Measurements from ENCODE around the gene CDC42BPG. TPM values are rescaled to one million over a fixed set of nuclear protein-coding genes. Genes with fewer than 3 reads are reported as not detected.

The CDC42BPG gene
- total RNA-seq, 1 experiment from 2014 or later, result 14.5 TPM

- Histone ChIP-seq H3K36me3 (ENCODE audit: low read depth, low read length) (no peaks in the 10 kb centered on the region), H3K27ac (ENCODE audit: low read length) (no peak overlapping the region)
Measured at GRCh38 chr11:64887234-64887756, 42.8 kb upstream of the CDC42BPG start.

DNA sequence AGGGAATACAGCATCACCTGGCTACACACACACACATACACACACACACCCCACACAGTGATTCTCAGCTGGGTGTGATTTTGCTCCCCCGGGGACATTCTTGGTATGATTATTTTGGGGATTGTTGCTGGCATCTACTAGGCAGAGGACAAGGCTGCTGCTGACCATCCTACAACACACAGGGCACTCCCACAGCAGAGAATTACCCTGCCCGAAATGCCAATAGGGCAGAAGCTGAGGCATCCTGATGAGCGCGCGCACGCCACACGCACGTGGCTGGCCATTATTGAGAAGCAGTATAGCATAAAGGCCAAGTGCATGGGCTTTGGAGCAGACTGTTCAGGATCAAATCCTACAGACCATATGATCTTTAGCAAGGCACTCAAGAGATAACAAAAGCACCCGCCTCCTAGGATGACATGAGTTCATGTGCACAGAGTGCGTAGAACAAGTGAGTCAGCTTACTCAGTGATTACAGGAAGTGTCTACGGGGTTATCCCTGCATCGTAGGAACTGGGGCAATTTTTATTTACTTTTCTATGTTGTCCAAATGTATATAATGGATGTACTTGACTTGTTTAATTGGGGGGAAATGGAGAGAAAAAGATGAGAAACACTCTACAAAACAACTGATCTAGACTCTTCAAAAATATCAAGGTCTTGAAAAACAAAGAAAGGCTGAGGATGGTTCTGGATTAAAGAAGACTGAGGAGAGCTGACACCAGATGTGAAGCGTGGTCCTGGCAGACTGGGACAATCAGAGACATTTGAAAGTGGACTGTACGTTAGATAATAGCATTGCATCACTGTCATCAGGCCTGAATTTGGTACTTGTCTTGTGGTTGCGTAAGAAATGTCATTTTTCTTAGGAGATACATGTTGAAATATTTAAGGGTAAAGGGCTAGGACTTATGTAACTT is 41.2 kb upstream of the CDC42BPG start:
- TF ChIP-seq EZH2 (IDR thresholded peaks at IDR 0.05; ENCODE audit: low read length, unreplicated experiment) (no peak), CTCF (conservative IDR thresholded peaks at IDR 0.05; ENCODE audit: low read depth, low read length) (no peak), EZH2phosphoT487 (IDR thresholded peaks at IDR 0.05; ENCODE audit: borderline replicate concordance, low read length) (no peak)
- H3F3A ChIP-seq (ENCODE audit: low read length, unreplicated experiment), result no peaks in the 10 kb centered on the region
- BruUV-seq (replicated peaks), result no TSS peak
- H3K79me2 ChIP-seq (ENCODE audit: low read length), result no peaks in the 10 kb centered on the region
- peak; percentile 61 for ATAC-seq
- CTCF ChIA-PET, result no interaction called here
- H3K4me2 ChIP-seq (ENCODE audit: low read length), result peak overlapping the region; percentile 36
- H3K9me3 ChIP-seq (ENCODE audit: low read length), result no peaks in the 10 kb centered on the region
- no peaks in the 10 kb centered on the region for H4K20me1 ChIP-seq (ENCODE audit: low read length)
- H3K9me2 ChIP-seq (replicated peaks; ENCODE audit: low read length), result no peaks in the 10 kb centered on the region
- DNase-seq, result peak; percentile 67
- H3K27me3 ChIP-seq (ENCODE audit: low read length), result no peaks in the 10 kb centered on the region
- no peak overlapping the region for H3K4me3 ChIP-seq (ENCODE audit: low read length)
- intact Hi-C loops (cut with micrococcal nuclease), result no loop called here
- no peaks in the 10 kb centered on the region for H3K36me3 ChIP-seq (ENCODE audit: low read depth, low read length)
- no peak overlapping the region for H3K9ac ChIP-seq (ENCODE audit: low read length)
- POLR2A ChIA-PET (ENCODE audit: unreplicated experiment), result interaction anchor here (0.5 kb wide), 1 partner anchor 108 kb away, joined by 3 read pairs; no protein-coding TSS in a partner anchor
- H3K4me1 ChIP-seq (ENCODE audit: insufficient read depth, low read length), result peaks cover 24% of the 10 kb centered on the region
- no peak overlapping the region for H3K27ac ChIP-seq (ENCODE audit: low read length)
- H2AFZ ChIP-seq (ENCODE audit: low read length), result peak overlapping the region; percentile 31; the same call in 1 of the 2 replicates

More at GRCh38 chr11:64887234-64887756, 42.8 kb upstream of the CDC42BPG start:
- Histone ChIP-seq H4K20me1 (ENCODE audit: low read length) (no peaks in the 10 kb centered on the region), H3K4me1 (ENCODE audit: insufficient read depth, low read length) (peaks cover 24% of the 10 kb centered on the region), H3K79me2 (ENCODE audit: low read length) (no peaks in the 10 kb centered on the region), H3K4me3 (ENCODE audit: low read length) (no peak overlapping the region), H3K9me3 (ENCODE audit: low read length) (no peaks in the 10 kb centered on the region), H3K4me2 (ENCODE audit: low read length) (peak overlapping the region; percentile 59; the same call in 1 of the 2 replicates), H3F3A (ENCODE audit: low read length, unreplicated experiment) (no peaks in the 10 kb centered on the region), H3K27me3 (ENCODE audit: low read length) (no peaks in the 10 kb centered on the region), H2AFZ (ENCODE audit: low read length) (peak overlapping the region; percentile 71), H3K9me2 (replicated peaks; ENCODE audit: low read length) (no peaks in the 10 kb centered on the region), H3K9ac (ENCODE audit: low read length) (no peak overlapping the region)
- CTCF ChIA-PET, result interaction anchor here (0.6 to 1.1 kb wide), 2 partner anchors 39 to 40 kb away, joined by 4 to 17 read pairs; no protein-coding TSS in a partner anchor
- DNase-seq (no peak), ATAC-seq (no peak)
- BruUV-seq (replicated peaks), result no TSS peak
- intact Hi-C loops (cut with micrococcal nuclease), result no loop called here
- POLR2A ChIA-PET (ENCODE audit: unreplicated experiment), result interaction anchor here (0.7 kb wide), 1 partner anchor 17 kb away, joined by 4 read pairs; no protein-coding TSS in a partner anchor
- TF ChIP-seq CTCF (conservative IDR thresholded peaks at IDR 0.05; ENCODE audit: low read depth, low read length) (no peak), EZH2 (IDR thresholded peaks at IDR 0.05; ENCODE audit: low read length, unreplicated experiment) (no peak), EZH2phosphoT487 (IDR thresholded peaks at IDR 0.05; ENCODE audit: borderline replicate concordance, low read length) (no peak)

Data from PC-3 (cell line).